GM19328 (cell line): Measurements from ENCODE around the gene CREBBP.

ENCODE experiments used
- ATAC-seq: cut with Tn5 transposase; IDR thresholded peaks from one replicate; pipeline ENCODE4 v1.9.1; 2021; ENCODE audit warnings: mild to moderate bottlenecking, moderate library complexity; ENCODE audit not compliant: unreplicated experiment

The CREBBP gene

GRCh38 chr16:3740186-3740585, 140.3 kb downstream of the CREBBP start:
- no peak for ATAC-seq

GRCh38 chr16:3739636-3740035, 140.9 kb downstream of the CREBBP start:
- no peak for ATAC-seq

DNA sequence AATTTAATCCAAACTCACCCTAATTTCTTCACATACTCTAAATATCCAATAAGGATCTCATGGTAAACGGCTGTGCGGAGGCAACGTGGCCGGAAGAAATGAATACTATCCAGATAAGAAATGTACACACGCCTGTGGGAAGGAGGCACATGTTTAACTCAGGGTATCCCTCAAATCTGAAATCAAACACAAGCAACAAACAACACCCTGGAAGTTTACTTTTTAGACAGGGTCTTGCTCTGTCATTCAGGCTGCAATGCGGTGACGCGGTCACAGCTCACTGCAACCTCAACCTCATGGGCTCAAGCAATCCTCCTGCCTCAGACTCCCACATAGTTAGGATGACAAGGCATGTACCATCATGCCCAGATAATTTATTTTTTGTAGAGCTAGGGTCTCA, 142.0 kb downstream of the CREBBP start:
- ATAC-seq: no peak

DNA sequence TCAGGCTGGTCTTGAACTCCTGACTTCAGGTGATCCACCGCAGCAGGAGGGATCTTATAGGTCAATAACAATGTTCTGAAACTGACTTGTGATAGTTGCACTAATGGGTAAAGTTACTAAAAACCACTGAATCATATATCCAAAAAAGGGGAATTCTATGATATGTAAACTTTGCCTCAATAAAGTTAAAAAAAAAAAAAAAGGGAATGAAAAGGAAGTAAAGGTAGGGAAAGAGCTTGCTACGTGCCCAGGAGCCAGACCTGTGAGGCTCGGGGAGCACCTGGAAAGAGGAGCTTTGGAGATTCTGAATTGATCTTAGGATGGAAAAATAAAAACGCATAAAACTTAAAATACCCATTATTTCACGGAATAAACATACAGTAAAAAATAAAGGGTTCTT, 142.4 kb downstream of the CREBBP start:
- no peak for ATAC-seq

DNA sequence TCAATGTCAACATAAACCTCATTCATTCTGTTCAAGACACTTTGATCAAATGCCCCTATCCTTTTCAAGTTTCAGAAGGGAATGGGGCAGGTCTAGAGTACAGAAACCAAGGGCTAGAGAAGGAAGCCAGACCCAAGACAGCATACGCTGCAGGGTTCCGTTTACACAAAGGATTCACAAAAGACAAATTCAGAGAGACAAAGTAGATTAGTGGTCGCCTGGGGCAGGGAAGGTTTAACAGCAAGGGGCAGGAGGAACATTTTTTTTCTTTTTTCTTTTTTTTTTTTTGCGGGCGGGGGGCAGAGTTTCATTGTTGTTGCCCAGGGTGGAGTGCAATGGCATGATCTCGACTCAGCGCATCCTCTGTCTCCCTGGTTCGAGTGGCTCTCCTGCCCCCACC, 143.3 kb downstream of the CREBBP start:
- no peak for ATAC-seq

- ATAC-seq: no peak
These were observed 144.4 kb downstream of the CREBBP start for GRCh38 chr16:3736116-3736515.

DNA sequence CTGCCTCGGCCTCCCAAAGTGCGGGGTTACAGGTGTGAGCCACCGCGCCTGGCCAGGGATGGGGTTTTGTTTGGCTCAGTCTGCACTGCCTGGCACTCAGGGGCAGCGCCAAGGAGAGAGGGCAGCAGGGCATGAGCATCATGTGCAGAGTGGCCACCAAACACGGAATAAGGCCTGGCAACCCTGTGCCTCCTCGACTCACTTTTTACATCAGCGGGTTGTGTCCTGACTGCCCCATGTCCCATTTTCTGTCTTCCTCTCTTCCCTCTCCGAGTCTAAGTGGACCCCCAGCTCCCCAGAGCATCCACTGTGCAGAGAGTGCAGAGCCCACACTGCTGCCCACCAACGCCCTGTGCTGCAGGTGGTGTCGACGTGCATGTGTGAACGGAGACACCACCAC, 145.0 kb downstream of the CREBBP start:
- no peak for ATAC-seq

GRCh38 chr16:3734758-3735221, 145.7 kb downstream of the CREBBP start:
- no peak for ATAC-seq

- ATAC-seq: no peak
These were observed 146.3 kb downstream of the CREBBP start for GRCh38 chr16:3734084-3734757.

DNA sequence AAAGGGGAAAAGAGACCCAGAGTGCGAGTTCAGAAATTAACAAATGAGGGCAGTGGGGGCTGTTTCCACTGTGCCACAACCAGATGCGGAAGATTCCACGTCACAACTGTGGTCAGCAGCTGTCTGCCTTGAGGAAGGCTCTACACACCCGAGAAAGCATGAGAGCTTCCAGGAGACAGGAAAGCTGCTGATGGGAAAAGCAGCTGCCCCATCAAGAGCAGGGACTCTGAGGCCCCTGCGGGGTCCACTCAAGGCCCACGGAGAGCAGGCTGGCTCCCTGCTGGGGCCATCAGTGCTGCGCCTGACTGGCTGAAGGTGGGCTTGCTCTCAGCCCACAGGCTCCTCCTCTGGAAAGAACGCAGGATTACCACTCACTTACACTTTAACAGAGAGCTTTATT, 148.3 kb downstream of the CREBBP start:
- ATAC-seq: no peak

GRCh38 chr16:3731126-3731935, 149.2 kb downstream of the CREBBP start:
- no peak for ATAC-seq

GRCh38 chr16:3730161-3731125, 150.1 kb downstream of the CREBBP start:
- no peak for ATAC-seq

DNA sequence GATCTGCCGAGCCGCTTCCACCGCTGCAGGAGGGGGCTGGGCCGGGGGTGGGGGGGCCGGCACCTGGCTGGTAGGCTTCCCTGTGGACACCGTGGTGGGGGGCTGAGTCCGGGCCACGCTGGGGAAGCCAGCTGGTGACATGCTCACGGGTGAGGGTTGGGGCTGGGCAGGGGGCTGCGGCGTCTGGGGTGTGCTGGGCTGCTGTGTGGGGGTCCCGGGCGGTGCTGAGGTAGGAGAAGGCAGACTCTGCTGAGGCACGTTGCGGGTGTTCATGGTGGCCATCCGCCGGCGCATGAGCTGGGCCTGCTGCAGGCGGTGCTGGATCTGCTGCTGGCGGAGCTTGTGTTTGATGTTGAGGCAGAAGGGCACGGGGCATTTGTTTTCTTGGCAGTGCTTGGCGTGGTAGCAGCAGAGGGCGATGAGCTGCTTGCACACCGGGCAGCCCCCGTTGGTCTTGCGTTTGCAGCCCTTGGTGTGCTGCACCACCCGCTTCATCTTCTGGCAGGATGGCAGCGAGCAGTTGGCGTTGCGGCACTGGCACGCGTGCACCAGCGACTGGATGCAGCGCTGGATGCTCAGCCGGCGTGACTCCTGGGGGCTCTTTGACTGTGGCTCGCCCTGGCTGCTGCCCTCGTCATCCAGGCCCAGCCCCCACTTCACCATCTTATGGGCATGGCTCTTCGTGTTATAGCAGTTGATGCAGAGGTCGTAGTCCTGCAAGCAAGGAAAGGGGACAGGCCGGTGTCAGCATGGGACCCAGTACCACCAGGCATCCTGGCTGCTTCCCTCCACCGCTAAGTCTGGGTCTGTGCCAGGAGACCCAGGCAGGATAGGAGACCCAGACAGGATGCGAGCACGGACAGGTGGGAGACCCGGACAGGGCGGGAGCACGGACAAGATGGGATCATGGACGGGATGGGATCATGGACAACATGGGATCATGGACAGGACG, 151.1 kb downstream of the CREBBP start:
- ATAC-seq: no peak

- ATAC-seq: no peak
These were observed 151.9 kb downstream of the CREBBP start for GRCh38 chr16:3728424-3729160.

DNA sequence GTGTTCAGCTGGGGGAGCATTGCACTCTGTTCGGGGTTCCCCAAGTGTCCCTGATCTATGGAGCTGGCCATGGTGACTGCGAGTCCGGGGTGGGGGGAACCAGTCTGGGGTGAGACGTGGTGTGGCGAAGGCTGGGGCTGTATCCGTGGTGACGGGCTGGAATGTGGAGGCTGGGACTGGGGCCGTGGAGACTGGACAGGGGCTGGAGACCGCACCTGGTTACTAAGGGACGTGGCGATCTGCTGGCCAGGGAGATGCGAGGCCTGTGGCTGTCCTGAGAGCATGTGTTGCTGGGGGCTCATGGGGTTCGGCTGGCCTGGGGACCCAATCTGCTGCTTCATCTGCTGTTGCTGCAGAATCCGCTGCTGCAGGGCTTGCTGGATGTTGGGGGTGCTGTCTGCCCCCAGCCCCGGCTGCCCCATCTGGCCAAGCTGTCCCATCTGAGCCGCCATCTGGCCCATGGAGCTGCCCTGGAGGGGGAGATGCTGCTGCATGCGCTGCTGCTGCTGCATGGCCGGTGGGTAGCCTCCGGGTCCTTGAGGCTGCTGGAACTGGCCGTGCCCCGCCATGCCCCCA, 152.6 kb downstream of the CREBBP start:
- ATAC-seq: no peak

DNA sequence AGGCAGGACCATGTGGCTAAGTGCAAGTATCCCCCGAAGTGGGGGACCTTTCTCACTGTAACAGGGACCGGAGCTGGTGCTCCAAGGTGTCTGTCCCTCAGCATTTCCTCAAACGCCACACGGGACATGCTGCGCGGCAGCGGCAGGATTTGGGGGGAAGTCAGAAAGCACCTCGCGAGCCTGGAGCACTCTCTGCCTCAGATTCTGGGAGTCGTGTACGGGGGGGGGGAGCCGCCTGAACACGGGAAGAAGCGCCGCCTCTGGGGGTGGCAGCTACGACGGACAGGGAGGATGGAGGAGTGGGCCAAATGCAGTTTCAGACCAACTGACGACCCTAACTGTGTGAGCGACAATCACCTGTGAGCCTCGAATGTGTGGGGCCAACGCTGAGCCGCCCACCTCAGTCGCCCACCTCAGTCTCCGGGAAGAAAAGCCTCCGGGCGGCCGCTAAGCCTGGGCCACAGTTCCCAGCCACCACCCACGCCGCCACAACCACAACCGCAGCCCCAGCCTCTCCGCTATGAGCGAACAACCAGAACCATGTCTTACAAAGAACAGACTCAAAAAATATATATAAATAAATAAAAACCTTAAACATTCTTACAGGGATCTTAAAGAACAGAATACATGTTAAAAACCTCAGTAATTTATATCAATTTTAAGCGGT, 154.4 kb downstream of the CREBBP start:
- ATAC-seq: no peak

GRCh38 chr16:3725276-3725675, 155.2 kb downstream of the CREBBP start:
- no peak for ATAC-seq

- no peak for ATAC-seq
These were observed 158.0 kb downstream of the CREBBP start for GRCh38 chr16:3722508-3722907.

GRCh38 chr16:3720418-3720817, 160.1 kb downstream of the CREBBP start:
- no peak for ATAC-seq
